Stimulated activated CD8-positive, alpha-beta memory T cell treated with anti-CD3 and anti-CD28 coated beads, Interleukin-15, amount 100 ng/mL, for 48 hours (primary cell): ENCODE measurements around the gene TAF11L2.
"Not testable (repeated sequence)": the region's sequence is repeated elsewhere in the genome, so short reads cannot be mapped to it uniquely, and the experiment has no call there.

ENCODE experiments used
- DNase-seq, 2 donors: peaks; one replicate each; pipeline ENCODE4 v3.0.0-alpha.2; 2020; ENCODE audit warnings: low read depth in 2 of 2

Gene TAF11L2

DNA sequence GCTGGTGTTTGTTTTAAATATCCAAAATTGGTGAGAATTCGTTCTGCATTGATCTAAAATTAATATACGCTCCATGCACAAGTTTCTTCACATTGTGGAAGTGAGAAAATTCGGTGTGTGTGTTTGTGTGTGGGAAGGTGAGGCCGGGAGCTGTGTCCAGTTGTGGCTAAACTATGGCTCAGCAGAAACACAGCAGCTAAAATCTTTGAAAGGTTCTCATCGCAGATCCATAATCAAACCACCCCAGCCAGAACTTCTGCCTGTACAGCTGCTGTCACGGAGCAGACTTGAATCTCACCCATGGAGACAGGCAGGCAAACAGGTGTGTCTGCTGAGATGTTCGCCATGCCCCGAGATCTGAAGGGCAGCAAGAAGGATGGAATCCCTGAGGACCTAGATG, at the start of gene TAF11L2:
TSS of gene TAF11L2 (plus strand) at position 301 of the 400 bp plus-strand sequence.
- not testable (repeated sequence) for DNase-seq

DNA sequence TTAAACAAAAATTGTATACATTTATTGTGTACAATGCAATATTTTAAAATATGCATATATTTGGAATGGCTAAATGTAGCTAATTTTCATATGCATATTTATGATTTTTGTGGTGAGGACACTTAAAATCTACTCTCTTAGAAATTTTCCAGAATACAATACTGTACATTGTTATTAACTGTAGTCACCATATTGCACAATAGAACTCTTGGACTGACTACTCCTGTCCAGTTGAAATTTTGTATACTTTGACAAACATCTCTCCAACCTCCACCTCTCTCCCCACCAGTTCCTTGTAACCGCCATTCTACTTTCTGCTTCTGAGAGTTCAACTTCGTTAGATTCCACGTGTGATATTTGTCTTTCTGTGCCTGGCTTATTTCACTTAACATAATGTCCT, 49.2 kb upstream of the TAF11L2 start:
- no peak for DNase-seq

DNA sequence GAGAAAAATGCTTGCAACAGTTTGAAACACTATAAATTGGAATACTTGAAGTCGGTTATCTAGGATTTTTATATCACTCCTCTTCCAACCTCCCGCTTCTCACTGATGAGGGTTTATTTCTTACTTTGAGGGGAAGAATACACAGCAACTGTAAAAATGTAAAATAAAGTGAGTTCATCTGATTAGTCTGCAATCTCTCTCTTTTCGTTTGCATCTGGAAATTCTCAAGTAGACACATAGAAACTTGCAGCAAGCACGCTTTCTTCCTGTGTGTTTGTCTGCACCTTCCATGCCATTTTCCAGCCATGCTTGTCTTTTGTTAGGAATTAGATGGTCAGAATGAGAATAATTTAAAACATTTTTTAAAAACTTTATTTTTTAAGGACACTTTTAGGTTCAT, 45.1 kb upstream of the TAF11L2 start:
- DNase-seq: no peak

GRCh38 chr5:17455942-17456341, 42.1 kb upstream of the TAF11L2 start:
- DNase-seq: no peak

DNA sequence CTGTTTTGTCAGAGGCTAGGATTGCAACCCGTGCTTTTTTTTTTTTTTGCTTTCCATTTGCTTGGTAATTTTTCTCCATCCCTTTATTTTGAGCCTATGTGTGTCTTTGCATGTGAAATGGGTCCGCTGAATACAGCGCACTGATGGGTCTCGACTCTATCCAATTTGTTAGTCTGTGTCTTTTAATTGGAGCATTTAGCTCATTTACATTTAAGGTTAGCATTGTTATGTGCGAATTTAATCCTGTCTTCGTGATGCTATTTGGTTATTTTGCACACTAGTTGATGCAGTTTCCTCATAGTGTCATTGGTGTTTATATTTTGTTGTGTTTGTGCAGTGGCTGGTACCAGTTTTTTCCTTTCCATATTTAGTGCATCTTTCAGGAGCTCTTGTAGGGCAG, 36.2 kb upstream of the TAF11L2 start:
- no peak for DNase-seq

DNA sequence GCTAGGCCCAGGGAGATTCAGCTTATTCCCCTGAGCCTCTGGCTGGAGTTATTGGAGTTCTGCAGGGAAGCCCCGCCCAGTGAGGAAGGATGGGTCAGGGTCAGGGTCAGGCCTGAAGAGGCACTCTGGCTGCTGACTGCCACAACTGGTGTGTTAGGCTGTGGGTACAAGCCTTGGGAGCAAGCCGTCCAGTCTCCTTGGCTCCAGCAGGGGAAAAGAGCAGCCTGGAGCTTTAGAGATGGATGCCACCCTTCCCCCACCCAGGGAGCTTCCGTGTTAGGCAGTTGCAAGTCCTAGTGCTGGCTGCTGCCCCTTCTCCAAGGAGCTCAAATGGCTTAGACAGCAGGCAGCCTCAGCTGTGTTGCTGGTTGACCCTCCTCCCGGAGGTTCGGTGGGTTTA, 34.4 kb upstream of the TAF11L2 start:
- DNase-seq: no peak

DNA sequence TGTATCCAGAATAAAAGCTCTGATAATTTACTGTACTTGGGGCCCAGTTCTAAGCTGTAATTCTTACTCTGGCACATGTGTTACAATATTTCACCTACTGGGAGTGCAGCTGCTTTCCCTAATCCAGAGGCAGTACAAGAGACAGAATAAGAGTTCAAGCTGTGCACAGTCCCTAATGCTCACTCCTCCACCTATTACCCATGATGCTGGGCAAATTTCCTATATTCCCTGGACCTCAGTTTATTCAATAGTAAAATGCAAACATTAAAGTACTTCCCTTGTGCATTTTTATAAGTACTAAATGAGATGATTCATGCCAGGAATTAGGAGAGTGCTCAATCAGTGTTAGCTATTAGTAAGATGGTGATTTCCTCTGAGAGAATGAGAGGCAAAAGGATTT, 28.0 kb upstream of the TAF11L2 start:
- DNase-seq: no peak

DNA sequence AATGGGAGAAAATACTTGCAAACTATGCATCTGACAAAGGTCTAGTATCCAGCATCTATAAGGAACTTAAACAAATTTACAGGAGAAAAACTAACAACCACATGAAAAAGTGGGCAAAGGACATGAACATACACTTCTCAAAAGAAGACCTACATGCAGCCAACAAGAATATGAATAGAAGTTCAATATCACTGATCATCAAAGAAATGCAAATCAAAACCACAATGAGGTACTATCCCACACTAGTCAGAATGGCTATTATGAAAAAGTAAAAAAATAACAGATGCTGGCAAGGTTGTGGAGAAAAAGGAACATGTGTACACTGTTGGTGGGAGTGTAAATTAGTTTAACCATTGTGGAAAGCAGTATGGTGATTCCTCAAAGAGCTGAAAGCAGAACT, 23.0 kb upstream of the TAF11L2 start:
- DNase-seq: not testable (repeated sequence)

GRCh38 chr5:17477043-17477442, 21.0 kb upstream of the TAF11L2 start:
- no peak for DNase-seq

DNA sequence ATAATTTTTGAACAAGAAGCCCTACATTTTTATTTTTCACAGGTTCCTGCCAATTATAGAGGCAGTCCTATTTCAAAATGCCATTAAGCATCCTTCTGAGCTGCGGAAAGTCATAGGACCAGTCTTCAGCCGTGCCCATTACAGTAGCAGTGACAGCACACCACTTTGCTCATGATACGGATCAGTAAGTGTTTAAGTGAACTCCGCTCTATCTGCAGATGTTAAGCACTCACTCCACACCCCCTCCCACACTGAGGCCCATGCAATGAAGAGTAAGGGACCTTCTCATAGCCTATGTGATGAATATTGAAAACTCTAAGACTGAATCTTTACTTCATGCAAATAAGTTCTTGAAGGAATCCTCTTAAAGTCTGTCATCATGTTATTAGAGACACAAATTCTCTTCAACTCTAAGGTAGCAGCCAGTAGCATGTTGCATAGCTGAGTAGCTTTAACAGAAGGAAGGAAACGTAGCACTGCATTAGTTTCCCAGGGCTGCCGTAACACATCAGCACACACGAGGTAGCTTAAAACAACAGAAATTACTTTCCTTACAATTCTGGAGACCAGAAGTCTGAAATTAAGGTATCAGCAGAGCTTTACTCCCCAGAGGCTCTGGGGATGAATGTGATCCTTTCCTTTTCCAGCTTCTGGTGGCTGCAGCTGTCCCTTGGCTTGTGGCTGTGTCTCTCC, 20.3 kb upstream of the TAF11L2 start:
- DNase-seq: no peak

- DNase-seq: no peak
Measured at GRCh38 chr5:17481378-17481777, 16.7 kb upstream of the TAF11L2 start.

- no peak for DNase-seq
Measured at GRCh38 chr5:17482790-17483189, 15.2 kb upstream of the TAF11L2 start.

DNA sequence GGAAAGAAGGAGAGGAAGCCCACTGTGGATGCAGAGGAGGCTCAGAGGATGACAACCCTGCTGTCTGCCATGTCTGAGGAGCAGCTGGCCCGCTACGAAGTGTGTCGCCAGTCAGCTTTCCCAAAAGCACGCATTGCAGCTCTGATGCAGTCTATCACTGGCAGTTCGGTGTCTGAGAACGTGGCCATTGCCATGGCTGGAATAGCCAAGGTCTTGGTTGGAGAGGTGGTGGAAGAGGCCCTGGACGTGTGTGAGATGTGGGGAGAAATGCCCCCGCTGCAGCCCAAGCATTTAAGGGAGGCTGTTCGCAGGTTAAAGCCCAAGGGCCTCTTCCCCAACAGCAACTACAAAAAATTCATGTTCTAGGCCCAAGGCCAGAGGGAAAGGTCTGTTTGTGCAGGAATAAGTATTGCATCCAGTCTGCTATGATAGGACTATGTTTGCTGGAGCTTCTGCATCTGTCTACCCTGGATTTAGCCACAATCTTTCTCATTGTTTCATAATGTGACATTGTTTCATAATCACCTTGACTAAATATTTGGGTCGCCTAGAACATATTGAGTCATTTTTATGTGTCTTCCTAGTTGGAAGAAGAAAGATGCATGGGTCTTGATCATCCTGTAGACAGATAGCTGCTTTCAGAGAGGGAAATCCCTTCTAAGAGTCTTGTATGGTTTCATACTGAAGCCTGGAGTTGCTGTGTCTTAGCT, 11.4 kb upstream of the TAF11L2 start:
- DNase-seq: not testable (repeated sequence)

- no peak for DNase-seq
Measured at GRCh38 chr5:17487174-17487512, 10.9 kb upstream of the TAF11L2 start.

DNA sequence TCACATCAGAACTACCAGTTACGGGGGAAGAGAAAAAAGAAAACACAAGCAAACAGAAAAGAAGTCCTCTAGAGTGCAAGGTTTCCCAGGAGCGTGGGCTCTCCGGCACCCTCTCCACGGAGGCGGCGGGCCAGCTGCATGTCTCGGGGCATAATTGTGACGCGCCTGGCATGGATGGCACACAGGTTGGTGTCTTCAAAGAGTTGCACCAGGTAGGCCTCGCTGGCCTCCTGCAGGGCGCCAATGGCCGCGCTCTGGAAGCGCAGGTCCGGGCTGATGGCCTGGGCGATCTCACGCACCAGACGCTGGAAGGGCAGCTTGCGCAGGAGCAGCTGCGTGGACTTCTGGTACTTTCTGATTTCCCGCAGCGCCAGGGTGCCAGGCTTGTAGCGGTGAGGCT, 6.8 kb upstream of the TAF11L2 start:
- not testable (repeated sequence) for DNase-seq

- no peak for DNase-seq
Measured at GRCh38 chr5:17492770-17493169, 5.3 kb upstream of the TAF11L2 start.

DNA sequence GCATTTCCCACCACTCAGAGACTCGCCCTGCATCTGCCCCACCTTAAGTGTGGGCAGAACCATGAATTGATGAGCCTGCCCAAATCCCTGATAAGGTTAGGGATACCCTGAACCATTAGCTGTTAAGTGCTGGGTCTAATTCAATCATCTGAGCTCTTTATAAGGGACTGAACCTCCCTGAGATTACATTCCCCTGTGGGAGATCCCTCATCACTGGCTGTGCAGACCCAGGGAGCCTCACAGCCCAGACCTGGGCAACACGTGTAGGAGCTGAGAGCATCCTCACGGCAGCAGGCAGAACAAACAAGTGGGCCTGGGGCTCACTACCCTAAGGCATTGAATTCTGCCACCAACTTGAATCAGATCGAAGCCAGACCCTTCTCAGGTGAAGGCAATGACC, 585 bp upstream of the TAF11L2 start:
- no peak for DNase-seq

DNA sequence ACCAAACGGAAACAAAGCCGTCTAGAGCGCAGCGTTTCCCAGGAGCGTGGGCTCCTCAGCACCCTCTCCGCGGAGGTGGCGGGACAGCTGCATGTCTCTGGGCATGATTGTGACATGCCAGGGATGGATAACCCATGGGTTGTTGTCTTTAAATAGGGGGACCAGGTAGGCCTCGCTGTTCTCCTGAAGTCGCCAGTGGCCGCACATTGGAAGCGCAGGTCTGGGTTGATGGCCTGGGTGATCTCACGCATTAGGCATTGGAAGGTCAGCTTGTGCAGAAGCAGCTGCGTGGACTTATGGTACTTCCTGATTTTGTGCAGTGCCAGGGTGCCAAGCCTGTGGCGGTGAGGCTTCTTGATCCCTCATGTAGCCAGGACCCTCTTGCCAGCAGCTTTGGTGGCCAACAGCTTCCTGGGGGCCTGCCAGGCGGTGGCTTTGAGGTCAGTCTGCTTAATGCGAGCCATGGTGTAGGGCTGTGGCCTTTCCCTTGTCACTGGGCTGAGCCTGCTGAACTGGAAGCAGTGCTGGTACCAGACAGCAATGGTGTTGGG, 13.8 kb downstream of the TAF11L2 start:
- DNase-seq: no peak

DNA sequence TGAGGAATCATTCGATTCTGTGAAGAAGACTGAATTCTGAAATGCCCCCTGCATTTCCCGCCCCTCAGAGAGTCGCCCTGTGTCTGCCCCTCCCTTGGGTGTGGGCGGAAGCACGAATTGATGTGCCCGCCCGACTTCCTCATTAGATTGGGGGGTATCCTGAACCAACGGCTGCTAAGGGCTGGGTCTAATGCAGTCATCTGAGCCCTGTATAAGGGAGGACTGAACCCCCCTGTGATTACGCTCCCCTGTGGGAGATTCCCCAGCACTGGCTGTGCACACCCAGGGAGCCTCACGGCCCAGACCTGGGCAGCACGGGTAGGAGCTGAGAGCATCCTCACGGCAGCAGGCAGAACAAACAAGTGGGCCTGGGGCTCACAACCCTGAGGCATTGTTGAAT, 19.5 kb downstream of the TAF11L2 start:
- DNase-seq: not testable (repeated sequence)

DNA sequence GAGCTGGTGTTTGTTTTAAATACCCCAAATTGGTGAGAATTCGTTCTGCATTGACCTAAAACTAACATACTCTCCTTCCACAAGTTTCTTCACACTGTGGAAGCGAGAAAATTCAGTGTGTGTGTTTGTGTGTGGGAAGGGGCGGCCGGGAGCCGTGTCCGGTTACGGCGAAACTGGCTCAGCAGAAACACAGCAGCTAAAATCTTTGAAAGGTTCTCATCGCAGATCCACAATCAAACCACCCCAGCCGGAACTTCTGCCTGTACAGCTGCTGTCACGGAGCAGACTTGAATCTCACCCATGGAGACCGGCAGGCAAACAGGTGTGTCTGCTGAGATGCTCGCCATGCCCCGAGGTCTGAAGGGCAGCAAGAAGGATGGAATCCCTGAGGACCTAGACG, 20.0 kb downstream of the TAF11L2 start, which contains the start of gene TAF11L3:
TSS of gene TAF11L3 (plus strand) at position 301 of the 400 bp plus-strand sequence.
- not testable (repeated sequence) for DNase-seq

DNA sequence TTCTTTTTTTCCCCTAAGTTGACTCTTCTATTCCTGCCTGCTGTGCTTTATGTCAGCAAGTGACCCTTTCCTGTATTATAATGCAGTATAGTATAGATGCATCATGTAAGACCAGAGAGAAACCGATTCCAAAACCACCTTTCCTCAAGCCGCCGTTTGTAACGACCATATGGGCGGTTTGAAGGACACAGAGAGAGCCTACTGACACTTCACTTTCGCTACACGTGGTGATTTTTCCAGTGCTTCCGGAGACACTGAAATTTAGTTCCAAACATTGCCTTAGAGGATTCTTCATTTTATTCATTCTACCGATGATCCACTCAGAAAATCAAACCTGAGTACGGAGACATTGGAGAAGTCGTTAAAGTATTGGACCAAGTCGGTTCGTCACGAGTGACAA, 21.5 kb downstream of the TAF11L2 start:
- not testable (repeated sequence) for DNase-seq

- not testable (repeated sequence) for DNase-seq
Measured at GRCh38 chr5:17521501-17521900, 23.5 kb downstream of the TAF11L2 start, which contains the start of gene TAF11L4. TAF11L4 (plus strand) TSS chr5:17521801.

DNA sequence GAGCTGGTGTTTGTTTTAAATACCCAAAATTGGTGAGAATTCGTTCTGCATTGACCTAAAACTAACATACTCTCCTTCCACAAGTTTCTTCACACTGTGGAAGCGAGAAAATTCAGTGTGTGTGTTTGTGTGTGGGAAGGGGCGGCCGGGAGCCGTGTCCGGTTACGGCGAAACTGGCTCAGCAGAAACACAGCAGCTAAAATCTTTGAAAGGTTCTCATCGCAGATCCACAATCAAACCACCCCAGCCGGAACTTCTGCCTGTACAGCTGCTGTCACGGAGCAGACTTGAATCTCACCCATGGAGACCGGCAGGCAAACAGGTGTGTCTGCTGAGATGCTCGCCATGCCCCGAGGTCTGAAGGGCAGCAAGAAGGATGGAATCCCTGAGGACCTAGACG, 26.9 kb downstream of the TAF11L2 start, which contains the start of gene TAF11L5:
TSS of gene TAF11L5 (plus strand) at position 301 of the 400 bp plus-strand sequence.
- not testable (repeated sequence) for DNase-seq
